NCI-H748 (cell line): ENCODE data around the gene CDAN1.

Experiments used
- DNase-seq: peaks from one replicate; lab custom pipeline; 2025; ENCODE audit not compliant: unreplicated experiment; lab: John Stamatoyannopoulos, UW

Gene CDAN1

DNA sequence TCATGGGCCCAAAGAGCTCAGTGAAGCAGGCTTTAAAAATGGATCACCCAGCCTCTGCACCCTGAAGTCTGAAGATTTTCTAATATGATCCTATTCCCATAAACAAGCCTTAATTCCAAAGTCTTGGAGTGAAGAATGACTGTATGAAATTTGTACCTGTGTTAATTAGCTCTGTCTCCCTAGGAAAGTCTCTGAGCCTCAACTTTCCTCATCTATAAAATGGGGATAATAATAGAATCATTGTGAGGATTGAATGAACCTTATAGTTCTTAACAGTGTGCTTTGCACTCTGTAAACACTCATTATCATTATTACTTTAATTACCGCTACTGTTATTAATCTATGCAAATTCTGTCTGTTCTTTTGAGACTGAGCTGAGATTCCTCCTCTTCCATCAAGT lies 61.9 kb downstream of the CDAN1 start:
- no peak for DNase-seq

DNA sequence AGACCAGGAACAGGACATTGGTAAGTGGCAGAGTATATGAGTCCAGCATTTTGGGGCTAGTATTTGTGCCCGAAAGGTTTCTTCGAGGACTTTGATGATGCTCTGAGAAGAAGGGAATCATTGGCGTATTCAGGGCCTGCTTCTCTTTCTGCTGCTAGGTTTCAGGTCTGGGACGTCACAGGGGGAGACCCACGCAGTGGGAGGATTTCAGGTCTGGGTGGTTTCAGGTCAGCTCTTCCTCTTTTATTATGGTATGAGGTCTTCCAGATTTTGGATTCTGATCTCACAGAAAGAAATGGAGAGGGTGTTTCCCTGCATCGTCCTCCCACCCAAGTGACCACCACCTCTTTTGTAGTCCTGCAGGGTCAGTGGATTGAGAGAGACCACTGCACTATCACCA lies 62.5 kb downstream of the CDAN1 start:
- DNase-seq: no peak
